K562 (cell line): ENCODE measurements around the gene ALG14. TPM values are rescaled to one million over a fixed set of nuclear protein-coding genes. Genes with fewer than 3 reads are reported as not detected.

Source experiments
- ATAC-seq: fragments of 200-7000 bp; cut with Tn5 transposase; 3 replicates; pipeline ENCODE4 v1.9.1; 2020; ENCODE audit warnings: moderate library complexity
- BruUV-seq: library from RNA; stranded (reverse); fragments of 400-500 nt; replicated peaks from 2 replicates; lab custom pipeline; 2021; lab: Mats Ljungman, UMichigan
- CTCF ChIA-PET: fragments of 300-600 bp; formaldehyde crosslinking; extraction: SDS; loops from one replicate; lab custom pipeline; 2021; ENCODE audit warnings: low intra/inter-chr PET ratio; lab: Yijun Ruan, JAX
- POLR2A ChIA-PET: fragments of 300-600, 350-650 bp; sonication (Branson Sonifier 250); formaldehyde crosslinking; extraction: SDS; loops from one replicate; lab custom pipeline; 2021; ENCODE audit warnings: antibody characterized with exemption, inconsistent platforms; lab: Yijun Ruan, JAX
- DNase-seq, 4 experiments: peaks; one replicate each; pipeline versions ENCODE4 v3.0.0 to v3.0.0-alpha.2; 2011 to 2018; ENCODE audit warnings: low spot score in 3 of 4, mixed read lengths in 3 of 4; ENCODE audit errors: extremely low read depth in 1 of 4
- FAIRE-seq: peaks from 2 replicates; lab custom pipeline; 2011; peaks lifted over from hg19 to GRCh38; lab: Jason Lieb, UNC
- H2AFZ ChIP-seq: 2 replicates; pipeline ENCODE4 v1.6.0; 2011; ENCODE audit warnings: low read depth, low read length, control low read depth, inconsistent platforms
- H3K27ac ChIP-seq: fragments of 200-600 bp; 3 replicates; pipeline ENCODE4 v1.8.0; 2011; ENCODE audit warnings: low read depth, mild to moderate bottlenecking, control low read depth, inconsistent platforms, low read length, moderate library complexity, mixed read lengths; ENCODE audit errors: extremely low read depth
- H3K27me3 ChIP-seq, 2 experiments: fragments of 300-600 bp in 1 of 2; 2 replicates in 1 of 2; 3 replicates in 1 of 2; pipeline versions ENCODE4 v1.6.0 to v1.8.0; 2011; ENCODE audit warnings: inconsistent platforms in 2 of 2, low read length in 2 of 2, mild to moderate bottlenecking in 1 of 2, mixed read lengths in 1 of 2, moderate library complexity in 1 of 2; ENCODE audit not compliant: control insufficient read depth in 2 of 2, insufficient read depth in 2 of 2
- H3K36me3 ChIP-seq: fragments of 300-600 bp; 3 replicates; pipeline ENCODE4 v1.8.0; 2011; ENCODE audit warnings: mild to moderate bottlenecking, low read length, inconsistent platforms; ENCODE audit not compliant: control insufficient read depth, insufficient read depth
- H3K4me1 ChIP-seq, 2 experiments: fragments of 200-600 bp in 1 of 2; replicated peaks in 1 of 2; 2 replicates in 1 of 2; 3 replicates in 1 of 2; pipeline versions ENCODE4 v1.5.1 to v1.8.0; 2011; ENCODE audit warnings: inconsistent platforms in 2 of 2, low read length in 2 of 2, mild to moderate bottlenecking in 1 of 2, mixed read lengths in 1 of 2, moderate library complexity in 1 of 2; ENCODE audit not compliant: control insufficient read depth in 2 of 2, insufficient read depth in 2 of 2
- H3K4me2 ChIP-seq: 2 replicates; pipeline ENCODE4 v1.6.1; 2011; ENCODE audit warnings: low read length, control low read depth, inconsistent platforms, mixed read lengths; ENCODE audit not compliant: insufficient read depth
- H3K4me3 ChIP-seq: fragments of 200-600 bp; sonication (generic), shearing (Covaris generic); 2 replicates; pipeline ENCODE4 v1.5.1; 2016; ENCODE audit warnings: control low read depth, inconsistent platforms
- H3K79me2 ChIP-seq: fragments of 200-600 bp; 3 replicates; pipeline ENCODE4 v1.8.0; 2011; ENCODE audit warnings: low read length, inconsistent platforms; ENCODE audit not compliant: control insufficient read depth, insufficient read depth
- H3K9ac ChIP-seq, 2 experiments: 2 replicates each; pipeline versions ENCODE4 v1.6.0 to v1.6.1; 2011; ENCODE audit warnings: low read depth in 2 of 2, low read length in 2 of 2, control low read depth in 1 of 2, inconsistent platforms in 1 of 2, mild to moderate bottlenecking in 1 of 2, mixed read lengths in 1 of 2; ENCODE audit not compliant: insufficient read depth in 1 of 2
- H3K9me1 ChIP-seq: one replicate; pipeline ENCODE4 v1.6.0; 2011; ENCODE audit warnings: inconsistent platforms, mild to moderate bottlenecking, low read length, moderate library complexity; ENCODE audit not compliant: control insufficient read depth, insufficient read depth
- H3K9me3 ChIP-seq: replicated peaks from 2 replicates; pipeline ENCODE4 v1.5.1; 2011; ENCODE audit warnings: low read depth, low read length, inconsistent platforms; ENCODE audit not compliant: control insufficient read depth, insufficient read depth
- H4K20me1 ChIP-seq: replicated peaks from 2 replicates; pipeline ENCODE4 v1.6.1; 2011; ENCODE audit warnings: low read length, inconsistent platforms, mixed read lengths; ENCODE audit not compliant: control insufficient read depth, insufficient read depth
- CHD4 ChIP-seq: fragments of 200-600 bp; sonication (generic); IDR thresholded peaks from 3 replicates; pipeline ENCODE4 v1.6.1; 2012; ENCODE audit warnings: low read depth, mild to moderate bottlenecking, mixed read lengths, low read length, inconsistent platforms; ENCODE audit not compliant: insufficient read depth, insufficient replicate concordance, poor library complexity, severe bottlenecking
- KLF6 ChIP-seq: fragments of 250-450 bp; sonication (Bioruptor Pico); IDR thresholded peaks from 2 replicates; pipeline ENCODE4 v1.4.0; 2020; ENCODE audit warnings: mild to moderate bottlenecking, moderate library complexity, borderline replicate concordance
- NFXL1 ChIP-seq: fragments of 450-650 bp; formaldehyde crosslinking; IDR thresholded peaks from 2 replicates; pipeline ENCODE4 v1.4.0; 2021; ENCODE audit warnings: mild to moderate bottlenecking
- PHTF2 ChIP-seq: fragments of 250-450 bp; sonication (Bioruptor Pico); IDR thresholded peaks from 2 replicates; pipeline ENCODE4 v1.5.0; 2021; ENCODE audit warnings: mild to moderate bottlenecking
- ZNF24 ChIP-seq: fragments of 450-650 bp; IDR thresholded peaks from 2 replicates; pipeline ENCODE4 v1.6.1; 2016
- WGBS: fragments of 100-300 bp; shearing (Covaris generic); methylation state at CpG from one replicate; pipeline ENCODE4 v1.1.6; 2016; ENCODE audit warnings: low coverage, mixed read lengths; ENCODE audit not compliant: insufficient coverage; ENCODE audit errors: missing lambda C conversion rate; 5-methylcytosine and 5-hydroxymethylcytosine counted together
- in situ Hi-C: fragments of 300-500 bp; cut with MboI; formaldehyde crosslinking; loops from 4 replicates; pipeline ENCODE4 v1.15.0; 2018; ENCODE audit warnings: inconsistent platforms, mixed read lengths
- intact Hi-C: fragments of 100-400 bp; cut with micrococcal nuclease; formaldehyde crosslinking; loops from 2 replicates; pipeline ENCODE4 v1.14.2; 2022
- polyA plus RNA-seq, 8 experiments: library from polyadenylated mRNA; depleted of rRNA in 4 of 8; stranded (reverse) in 5 of 8; unstranded in 3 of 8; fragments of >200 nt; fragmentation: Nextera tagmentation in 2 of 8; fragmentation: Illumina TruSeq in 1 of 8; extraction: Ambion mirVana in 2 of 8; extraction: Trizol in 1 of 8; gene quantifications; 2 replicates each; pipeline versions ENCODE4 v1.2.1 to v1.2.3, GENCODE V29; 2011 to 2014; ENCODE audit warnings: inconsistent platforms in 1 of 8, missing spikeins in 1 of 8
- total RNA-seq, 7 experiments: library from RNA; depleted of rRNA in 6 of 7; stranded (reverse); fragments of >200 nt in 6 of 7; fragmentation: Illumina TruSeq in 2 of 7; extraction: Trizol in 2 of 7; gene quantifications; 2 replicates each; pipeline versions ENCODE4 v1.2.1 to v1.2.3, GENCODE V29; 2011 to 2021; ENCODE audit warnings: low replicate concordance in 1 of 7
- TF ChIP-seq, protein P1 (sequence below): fragments of 250-450 bp; sonication (Bioruptor Pico); IDR thresholded peaks from 2 replicates; pipeline ENCODE4 v1.4.0; 2020; ENCODE audit warnings: mild to moderate bottlenecking, moderate library complexity

Gene ALG14
- total and polyA plus RNA-seq, 9 of the 15 experiments (the other 6 are each of a cell fraction or from before 2014, with no cell fraction given): 2.8 to 16.2 (median 4.9) TPM

DNA sequence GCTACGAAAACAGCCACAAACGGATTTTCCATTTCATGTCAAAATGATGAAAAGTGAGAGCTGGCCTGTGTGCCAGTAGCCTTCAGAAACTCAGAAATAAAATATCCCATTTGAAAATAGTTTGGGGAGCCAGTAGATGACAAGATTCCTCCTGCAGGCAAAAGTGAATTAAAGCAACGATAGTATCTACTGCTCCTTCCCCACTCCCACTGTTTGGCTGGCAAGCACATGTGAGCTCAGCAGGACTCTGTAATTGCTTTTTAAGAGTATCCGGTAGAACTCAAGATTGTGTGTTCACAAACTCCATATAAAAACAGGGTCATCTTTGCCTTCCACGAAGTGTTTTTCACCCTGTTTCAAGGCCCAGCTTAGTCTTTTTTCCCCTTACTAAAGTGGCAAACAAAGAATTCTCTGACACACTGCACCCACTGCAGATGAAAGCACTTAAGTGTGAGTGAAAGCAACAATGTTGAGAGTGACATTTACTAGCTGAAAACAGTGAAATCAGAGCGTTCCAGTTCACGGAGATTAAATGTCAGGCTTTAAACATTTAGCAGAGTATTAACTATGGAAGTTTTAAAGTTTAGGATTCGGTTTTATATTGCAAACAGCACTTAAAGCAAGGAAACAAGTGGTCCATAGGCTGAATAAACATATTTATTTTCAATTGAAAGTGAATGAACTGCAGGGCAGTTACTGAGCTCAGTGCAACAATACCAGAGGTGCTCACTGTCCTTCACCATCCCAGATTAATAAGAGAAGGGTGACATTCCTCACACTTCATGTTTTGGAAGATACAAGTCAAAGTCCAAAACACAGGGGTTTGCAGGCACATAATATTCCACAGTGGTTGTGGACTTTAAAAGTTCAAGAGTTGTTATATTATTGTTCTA is 70.0 kb downstream of the ALG14 start:
- Histone ChIP-seq H3K36me3 (no peaks in the 10 kb centered on the region), H3K9me3 (no peaks in the 10 kb centered on the region), H3K79me2 (no peaks in the 10 kb centered on the region), H3K4me2 (no peak overlapping the region), H4K20me1 (no peaks in the 10 kb centered on the region), H3K27me3 (no peaks in the 10 kb centered on the region), H3K9me1 (no peaks in the 10 kb centered on the region), H3K4me1 (peaks cover 0 to 2% of the 10 kb centered on the region in 2 experiments; a peak in 2 of 5 replicates), H2AFZ (peak overlapping the region; percentile 53; the same call in 1 of the 2 replicates), H3K4me3 (no peak overlapping the region), H3K27ac (no peak overlapping the region)
- 22% methylated on average over 8 of the region's 8 CpGs for WGBS
- intact Hi-C loops: no loop called here
- in situ Hi-C loops: no loop called here
- no peak for FAIRE-seq
- no TSS peak for BruUV-seq
- ChIA-PET CTCF (no interaction called here), POLR2A (interaction anchor here (0.8 kb wide), 1 partner anchor 9 kb away, joined by 3 read pairs; no protein-coding TSS in a partner anchor)
- peak; percentile 62 for ATAC-seq
- DNase-seq: peak in 2 of 4 experiments; percentile 10 to 20
- TF ChIP-seq CHD4 (no peak), NFXL1 (CRISPR knock-in tag) (no peak), PHTF2 (no peak), KLF6 (no peak), ZNF24 (peak; percentile 24; the same call in 1 of the 2 replicates)
- TF ChIP-seq, protein P1, sequence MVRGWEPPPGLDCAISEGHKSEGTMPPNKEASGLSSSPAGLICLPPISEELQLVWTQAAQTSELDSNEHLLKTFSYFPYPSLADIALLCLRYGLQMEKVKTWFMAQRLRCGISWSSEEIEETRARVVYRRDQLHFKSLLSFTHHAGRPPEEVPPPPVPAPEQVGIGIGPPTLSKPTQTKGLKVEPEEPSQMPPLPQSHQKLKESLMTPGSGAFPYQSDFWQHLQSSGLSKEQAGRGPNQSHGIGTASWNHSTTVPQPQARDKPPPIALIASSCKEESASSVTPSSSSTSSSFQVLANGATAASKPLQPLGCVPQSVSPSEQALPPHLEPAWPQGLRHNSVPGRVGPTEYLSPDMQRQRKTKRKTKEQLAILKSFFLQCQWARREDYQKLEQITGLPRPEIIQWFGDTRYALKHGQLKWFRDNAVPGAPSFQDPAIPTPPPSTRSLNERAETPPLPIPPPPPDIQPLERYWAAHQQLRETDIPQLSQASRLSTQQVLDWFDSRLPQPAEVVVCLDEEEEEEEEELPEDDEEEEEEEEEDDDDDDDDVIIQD (CRISPR knock-in tag): no peak
- TF ChIP-seq, all 486 proteins: peak for 1
- no peak overlapping the region for H3K9ac ChIP-seq
